AML-193 (cell line): Measurements from ENCODE around the gene TMEM272.
"Not testable (repeated sequence)": the region's sequence is repeated elsewhere in the genome, so short reads cannot be mapped to it uniquely, and the experiment has no call there.

Source experiments
- DNase-seq, 2 experiments: peaks; one replicate each; lab custom pipeline; 2025; lab: John Stamatoyannopoulos, UW

Gene TMEM272

GRCh38 chr13:51824712-51825111 lies 20.3 kb downstream of the TMEM272 start:
- DNase-seq: not testable (repeated sequence)

- DNase-seq: no peak
These were observed 21.1 kb downstream of the TMEM272 start for GRCh38 chr13:51823863-51824262.

GRCh38 chr13:51823359-51823758 lies 21.6 kb downstream of the TMEM272 start:
- DNase-seq: no peak

GRCh38 chr13:51822106-51822815 lies 22.7 kb downstream of the TMEM272 start:
- DNase-seq: no peak

DNA sequence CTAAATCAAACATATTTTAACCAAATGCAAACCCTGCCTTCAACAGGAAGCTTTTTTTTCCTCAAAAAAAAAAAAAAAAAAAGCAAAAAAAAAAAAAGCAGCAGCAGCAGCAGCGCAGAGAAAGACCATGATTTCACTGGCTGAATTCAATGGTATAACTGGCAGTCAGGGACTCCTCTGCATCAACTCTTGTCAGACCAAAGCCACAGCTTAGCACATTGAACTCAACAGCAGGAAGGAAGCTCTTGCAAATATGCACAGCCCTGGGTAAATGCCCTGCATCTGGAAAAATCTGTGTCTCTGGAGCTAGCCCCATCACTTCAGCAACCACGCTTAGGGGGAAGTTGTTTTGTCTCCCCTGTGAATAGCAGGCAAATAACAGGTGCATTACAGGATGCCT lies 23.4 kb downstream of the TMEM272 start:
- DNase-seq: peak; percentile 93 to 95

- no peak for DNase-seq
These were observed 24.9 kb downstream of the TMEM272 start for GRCh38 chr13:51820016-51820597.

DNA sequence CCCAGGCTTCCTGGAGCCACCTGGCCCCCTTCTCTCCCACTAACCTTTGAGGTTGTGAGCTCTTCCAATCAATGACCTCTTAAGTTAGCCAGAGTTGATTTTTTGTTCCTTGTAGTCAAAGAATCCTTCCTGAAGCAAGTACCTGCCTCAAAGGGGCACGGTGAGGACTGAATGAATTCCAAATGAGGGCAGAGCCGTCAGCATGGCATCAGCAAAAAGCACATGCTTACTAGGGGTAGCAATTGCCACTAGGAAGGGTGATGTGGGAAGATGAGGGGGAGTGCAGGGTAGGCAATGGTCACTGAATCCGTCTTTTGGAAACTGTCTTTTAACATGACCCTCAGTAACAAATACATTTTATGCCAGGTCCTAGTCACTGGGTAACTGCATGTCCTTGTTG lies 25.4 kb downstream of the TMEM272 start:
- DNase-seq: no peak

GRCh38 chr13:51818781-51819511 lies 26.0 kb downstream of the TMEM272 start:
- no peak for DNase-seq

GRCh38 chr13:51818276-51818675 lies 26.7 kb downstream of the TMEM272 start:
- no peak for DNase-seq

GRCh38 chr13:51817717-51818116 lies 27.3 kb downstream of the TMEM272 start:
- no peak for DNase-seq

DNA sequence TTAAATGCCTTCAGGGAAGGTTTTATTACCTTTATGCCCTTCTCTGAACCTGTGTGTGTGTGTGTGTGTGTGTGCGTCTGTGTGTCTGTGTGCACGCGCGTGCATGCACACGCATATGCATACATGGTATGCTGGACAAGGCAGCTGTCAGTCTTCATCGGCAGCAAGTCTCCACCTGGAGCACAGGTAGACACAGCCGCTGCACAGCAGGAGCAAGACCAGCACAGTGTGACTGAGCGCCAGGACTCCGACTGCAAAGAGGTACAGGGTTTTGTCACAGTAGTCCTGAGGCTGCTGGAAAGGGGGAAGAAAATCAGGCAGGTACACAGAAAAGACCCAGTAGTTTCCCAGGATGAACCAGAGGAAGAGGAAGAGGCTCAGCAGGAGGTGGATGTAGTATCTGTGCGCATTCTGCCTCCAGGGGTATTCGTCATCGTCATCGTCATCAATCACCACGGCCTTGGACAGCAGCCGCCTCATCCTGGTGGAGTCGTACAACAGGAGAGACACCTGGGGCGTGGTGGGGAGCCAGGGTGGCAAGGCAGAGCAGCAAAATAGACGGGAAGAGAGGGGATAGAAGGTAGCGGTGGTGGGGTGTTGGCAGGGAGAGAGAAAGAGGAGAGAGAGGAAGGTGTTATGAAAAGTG lies 28.2 kb downstream of the TMEM272 start:
- no peak for DNase-seq

DNA sequence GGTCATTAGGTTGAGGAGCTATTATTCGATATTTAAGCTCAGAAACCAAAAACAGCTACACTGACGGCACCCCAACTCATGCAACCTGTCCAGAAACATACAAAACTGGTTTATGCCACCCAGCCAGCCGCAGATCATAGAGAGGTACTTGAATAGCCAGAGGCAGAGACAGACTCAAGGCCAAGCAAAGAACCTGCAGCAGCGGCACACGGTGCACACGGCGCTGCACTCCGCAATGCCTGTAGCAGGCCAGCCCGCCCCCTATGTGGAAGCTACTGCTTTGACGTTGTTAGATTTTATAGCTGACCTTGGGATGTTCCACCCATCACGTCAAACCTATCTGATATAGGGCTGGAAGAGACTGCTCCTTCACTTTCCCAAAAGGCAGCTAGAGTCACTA lies 29.1 kb downstream of the TMEM272 start:
- no peak for DNase-seq

- peak; percentile 82 for DNase-seq
These were observed 29.9 kb downstream of the TMEM272 start for GRCh38 chr13:51814825-51815650.

DNA sequence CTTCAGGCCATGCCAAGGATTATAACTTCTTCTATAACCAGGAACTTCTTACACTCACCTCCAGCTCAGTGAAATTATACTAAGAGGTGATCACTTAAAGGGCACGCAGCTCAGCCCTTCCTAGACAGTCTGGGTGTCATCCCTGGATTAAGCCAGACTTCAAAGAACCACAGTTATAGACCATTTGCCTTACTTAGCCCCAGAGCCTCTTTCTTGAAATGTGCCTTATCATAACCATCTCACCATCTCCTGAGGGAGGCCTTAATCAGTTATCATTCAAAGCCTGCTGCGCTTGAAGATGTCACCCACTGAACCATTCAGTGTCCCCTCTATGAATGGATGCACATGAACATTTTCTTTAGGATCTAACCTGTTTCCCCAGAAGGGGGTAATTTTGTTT lies 30.9 kb downstream of the TMEM272 start:
- DNase-seq: no peak

DNA sequence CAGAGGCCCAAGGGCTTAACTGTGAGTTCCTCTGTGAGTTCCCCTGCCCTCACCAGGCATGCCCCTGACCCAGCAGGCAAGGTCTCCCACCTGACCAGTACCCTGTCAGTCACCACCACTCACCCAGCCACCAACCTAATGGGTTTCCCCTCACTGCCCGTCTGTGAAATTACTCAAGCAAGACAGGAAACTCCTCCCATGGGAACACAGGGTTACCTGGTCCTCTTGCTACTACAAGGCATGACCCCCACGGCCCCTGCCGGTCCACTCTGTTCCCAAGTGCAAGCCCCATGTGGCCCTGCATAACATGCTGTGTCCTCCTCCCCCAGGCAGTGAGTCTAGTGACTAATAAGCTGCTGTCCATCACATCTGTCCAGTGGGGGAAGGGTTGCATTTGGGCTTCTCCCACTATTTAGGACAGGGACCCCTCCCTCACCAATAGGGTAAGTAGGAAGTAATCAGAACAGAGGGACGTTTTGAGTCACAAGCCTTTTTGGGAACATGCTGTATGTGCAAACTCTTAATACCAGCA lies 33.0 kb downstream of the TMEM272 start:
- DNase-seq: no peak

DNA sequence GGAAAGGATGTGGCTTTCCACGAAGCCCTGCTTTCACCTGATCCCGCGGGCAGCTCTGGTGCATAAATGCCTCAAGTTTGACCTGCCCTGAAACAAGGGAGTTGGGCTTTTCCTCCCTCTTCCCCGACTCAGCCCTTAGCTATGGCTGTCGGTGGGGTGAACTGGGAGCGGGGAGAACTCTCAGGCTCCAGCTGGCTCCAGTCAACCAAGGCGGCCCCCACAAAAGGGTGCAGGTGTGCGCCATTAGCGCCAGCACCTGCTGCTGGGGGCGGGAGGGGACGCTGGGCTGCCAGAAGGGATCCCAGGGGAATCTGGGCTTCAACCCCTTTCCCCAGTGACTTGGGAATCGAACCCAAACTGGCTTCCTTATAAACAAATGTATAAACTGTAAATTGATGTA lies 33.9 kb downstream of the TMEM272 start:
- no peak for DNase-seq

DNA sequence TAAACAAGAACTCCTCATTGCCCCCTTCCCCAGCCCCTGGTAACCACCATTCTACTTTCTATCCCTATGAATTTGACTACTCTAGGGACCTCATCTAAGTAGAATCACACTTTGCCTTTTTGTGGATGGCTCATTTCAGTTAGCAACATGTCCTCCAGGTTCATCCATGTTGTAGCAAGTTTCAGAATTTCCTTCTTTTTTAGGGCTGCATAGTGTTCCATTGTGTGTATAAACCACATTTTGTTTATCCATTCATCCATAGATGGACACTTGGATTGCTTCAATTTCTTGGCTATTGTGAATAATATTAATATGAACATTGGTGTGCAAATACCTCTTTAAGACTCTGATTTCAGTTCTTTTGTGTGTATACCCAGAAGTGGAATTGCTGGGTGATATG lies 36.2 kb downstream of the TMEM272 start:
- DNase-seq: no peak

DNA sequence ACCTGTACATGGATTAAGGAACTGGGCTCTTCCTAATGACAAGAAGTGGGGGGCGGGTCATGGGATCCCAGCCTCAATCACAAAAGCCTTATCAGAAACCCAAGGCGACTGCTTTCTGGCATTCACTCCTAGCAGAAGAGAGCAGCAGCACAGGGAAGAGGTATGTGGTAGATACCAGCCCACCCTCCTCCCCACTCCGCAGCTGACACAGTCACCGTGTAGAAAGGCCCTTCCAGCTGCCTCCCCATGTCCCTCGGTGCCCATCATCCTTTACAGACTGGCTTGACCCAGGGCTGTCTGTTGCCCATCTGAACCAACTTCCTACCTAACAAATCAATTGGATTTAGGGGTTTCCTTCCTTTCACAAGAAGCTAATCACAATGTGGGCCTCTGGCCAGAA lies 37.9 kb downstream of the TMEM272 start:
- no peak for DNase-seq

DNA sequence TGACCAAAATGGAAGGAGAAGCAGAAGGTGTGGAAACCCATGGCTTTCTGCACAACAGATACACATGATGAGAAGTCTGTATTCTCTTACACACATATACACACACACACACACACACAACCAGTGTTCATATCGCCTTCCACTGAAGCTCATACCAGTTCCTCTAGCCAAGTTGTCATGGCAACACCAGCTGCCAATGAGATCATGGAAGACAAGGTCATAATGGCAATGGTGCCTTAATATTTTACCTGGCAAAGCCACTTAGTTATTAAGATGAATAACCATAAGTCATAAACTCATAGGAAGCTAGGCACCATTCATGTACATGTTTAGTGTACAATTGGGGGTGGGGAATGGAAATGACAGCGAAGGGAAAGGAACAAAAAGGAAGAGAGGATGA lies 38.4 kb downstream of the TMEM272 start:
- no peak for DNase-seq

- DNase-seq: no peak
These were observed 39.1 kb downstream of the TMEM272 start for GRCh38 chr13:51805925-51806324.

GRCh38 chr13:51805313-51805712 lies 39.7 kb downstream of the TMEM272 start:
- no peak for DNase-seq
